SW 1271 (cell line): ENCODE measurements around the gene CAPN6.

ENCODE experiments used
- DNase-seq, 2 experiments: peaks; one replicate each; lab custom pipeline; 2025; lab: John Stamatoyannopoulos, UW

Gene CAPN6, protein sequence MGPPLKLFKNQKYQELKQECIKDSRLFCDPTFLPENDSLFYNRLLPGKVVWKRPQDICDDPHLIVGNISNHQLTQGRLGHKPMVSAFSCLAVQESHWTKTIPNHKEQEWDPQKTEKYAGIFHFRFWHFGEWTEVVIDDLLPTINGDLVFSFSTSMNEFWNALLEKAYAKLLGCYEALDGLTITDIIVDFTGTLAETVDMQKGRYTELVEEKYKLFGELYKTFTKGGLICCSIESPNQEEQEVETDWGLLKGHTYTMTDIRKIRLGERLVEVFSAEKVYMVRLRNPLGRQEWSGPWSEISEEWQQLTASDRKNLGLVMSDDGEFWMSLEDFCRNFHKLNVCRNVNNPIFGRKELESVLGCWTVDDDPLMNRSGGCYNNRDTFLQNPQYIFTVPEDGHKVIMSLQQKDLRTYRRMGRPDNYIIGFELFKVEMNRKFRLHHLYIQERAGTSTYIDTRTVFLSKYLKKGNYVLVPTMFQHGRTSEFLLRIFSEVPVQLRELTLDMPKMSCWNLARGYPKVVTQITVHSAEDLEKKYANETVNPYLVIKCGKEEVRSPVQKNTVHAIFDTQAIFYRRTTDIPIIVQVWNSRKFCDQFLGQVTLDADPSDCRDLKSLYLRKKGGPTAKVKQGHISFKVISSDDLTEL

DNA sequence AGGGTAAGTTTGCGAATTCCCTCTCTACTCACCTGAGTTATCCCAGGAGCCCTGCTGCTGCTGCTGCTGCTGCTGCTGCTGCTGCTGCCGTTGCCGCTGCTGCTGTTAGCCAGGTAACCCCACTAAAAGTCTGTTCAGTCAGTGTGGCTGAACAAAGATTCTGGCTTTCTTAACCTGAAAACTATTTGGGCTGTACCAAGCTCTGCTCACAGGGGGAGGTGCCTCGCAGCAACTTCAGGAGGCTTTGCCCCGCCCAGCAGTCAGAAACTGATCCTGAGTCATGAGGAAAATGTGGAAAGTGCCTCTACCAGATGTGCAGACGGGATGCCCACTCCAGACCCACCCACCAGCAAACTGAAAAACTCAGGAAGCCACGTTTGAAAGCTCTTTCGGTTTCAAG lies at the start of gene CAPN6:
Gene CAPN6, minus strand, starts transcription at position 145 of the 400 bp plus-strand sequence. CDS start 6,547 bp downstream, outside the sequence.
- DNase-seq = no peak

DNA sequence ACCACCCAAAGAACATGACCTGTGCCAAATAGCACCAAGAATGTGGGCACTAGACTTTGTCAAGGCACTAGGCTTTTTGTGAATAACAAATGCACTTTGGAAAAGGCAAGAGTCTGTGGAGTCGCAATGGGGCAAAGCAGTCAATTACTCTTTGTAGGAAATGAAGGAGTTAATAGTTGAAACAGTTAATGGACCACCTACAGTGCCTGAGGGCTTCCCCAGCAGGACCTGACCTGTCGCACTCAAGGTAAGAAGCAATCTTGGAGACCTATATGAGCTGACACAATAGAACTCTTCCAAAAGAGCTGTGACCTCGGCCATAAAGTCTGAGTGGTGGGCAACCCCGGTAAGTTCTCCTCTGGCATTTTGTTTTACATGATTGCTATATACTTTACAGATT lies 49.2 kb upstream of the CAPN6 start:
- no peak for DNase-seq

DNA sequence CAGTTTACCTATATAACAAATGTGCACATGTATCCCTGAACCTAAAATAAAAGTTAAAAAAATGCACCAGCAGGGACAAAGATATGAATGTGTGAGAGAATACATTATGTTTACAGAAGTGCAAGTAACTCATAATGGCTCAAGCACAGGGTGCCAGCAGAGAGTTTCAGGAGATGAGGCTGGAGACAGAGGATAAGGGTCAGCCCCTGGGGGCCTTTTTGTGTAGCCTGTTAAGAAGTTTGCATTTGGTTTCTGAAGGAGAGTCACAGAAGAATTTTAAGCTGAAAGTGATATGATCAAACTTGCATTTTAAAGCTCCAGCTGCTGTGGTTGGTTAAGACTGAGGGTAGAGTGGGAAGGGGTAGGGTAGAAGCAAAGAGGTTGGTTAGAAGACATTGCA lies 48.6 kb upstream of the CAPN6 start:
- no peak for DNase-seq

DNA sequence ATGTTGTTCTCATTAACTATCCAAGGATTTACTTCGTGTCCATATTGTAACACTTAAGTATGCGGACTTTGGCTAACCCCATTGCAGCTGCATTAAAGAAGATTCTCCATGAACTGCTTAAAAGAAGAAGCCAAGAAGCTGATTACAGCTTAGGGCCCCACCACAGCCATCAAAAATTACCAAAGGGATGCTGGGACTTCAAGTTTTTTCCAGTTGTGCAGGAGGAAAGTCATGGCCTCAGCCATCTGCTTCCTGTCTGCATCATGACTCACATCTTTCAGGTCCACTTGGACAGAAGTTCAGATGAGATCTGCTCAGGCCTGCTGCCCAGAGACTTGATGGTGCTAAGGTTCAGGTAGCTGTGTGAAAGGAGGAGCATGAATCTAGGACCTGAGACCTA lies 38.8 kb upstream of the CAPN6 start:
- DNase-seq = no peak

DNA sequence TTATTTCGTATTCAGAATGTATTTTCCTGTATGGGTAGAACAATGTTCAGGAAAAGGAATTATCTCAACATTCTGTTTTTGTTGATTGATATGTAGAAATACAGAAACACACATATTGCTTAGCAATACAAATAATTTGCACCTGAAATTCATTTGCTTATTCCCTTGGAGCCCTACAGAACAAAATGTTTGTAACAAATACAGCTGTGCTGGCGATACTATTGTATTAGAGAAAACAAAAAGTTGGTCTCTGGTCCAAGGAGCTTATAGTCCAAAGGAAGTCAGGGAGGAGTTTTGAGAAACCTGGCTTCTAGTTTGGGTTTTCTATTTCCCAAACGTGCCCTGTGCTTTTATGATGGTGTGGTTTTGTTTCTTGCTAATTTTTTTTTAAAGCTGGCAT lies 37.8 kb upstream of the CAPN6 start:
- no peak for DNase-seq

DNA sequence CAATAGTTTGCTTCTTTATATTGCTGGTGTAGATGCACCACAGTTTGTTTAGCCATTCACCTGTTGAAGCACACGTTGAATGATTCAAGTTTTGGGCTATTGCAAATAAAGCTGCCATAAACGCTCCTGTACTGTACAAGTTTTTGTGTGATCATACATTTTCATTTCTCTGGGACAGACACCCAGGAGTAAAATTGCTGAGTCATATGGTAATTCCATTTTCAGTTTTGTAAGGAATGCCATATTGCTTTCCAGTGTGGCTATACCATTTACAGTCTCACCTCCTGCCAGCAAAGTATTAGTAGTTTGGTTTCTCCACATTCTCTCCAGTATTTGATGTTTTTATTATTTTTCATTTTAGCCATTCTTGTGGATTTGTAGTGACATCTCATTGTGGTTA lies 32.0 kb upstream of the CAPN6 start:
- no peak for DNase-seq

DNA sequence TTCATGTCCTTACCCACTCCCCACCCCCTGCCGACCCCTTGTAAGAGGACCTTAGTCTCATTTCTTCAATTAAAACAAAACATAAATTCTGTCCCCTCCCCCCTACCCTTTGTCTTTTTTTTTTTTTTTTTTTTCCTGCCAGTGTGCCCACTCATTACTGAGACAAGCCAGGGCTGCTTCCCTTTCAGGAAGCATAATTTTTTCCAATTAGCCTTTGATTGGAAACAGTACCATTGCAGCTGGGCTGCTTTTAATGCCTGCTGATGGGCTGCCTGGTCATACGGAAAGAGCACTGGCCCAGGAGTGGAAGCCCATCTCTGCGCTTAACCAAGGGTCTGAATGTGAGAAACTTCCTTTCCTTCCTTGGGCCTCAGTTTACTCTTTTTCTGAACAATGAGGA lies 18.6 kb upstream of the CAPN6 start:
- no peak for DNase-seq

DNA sequence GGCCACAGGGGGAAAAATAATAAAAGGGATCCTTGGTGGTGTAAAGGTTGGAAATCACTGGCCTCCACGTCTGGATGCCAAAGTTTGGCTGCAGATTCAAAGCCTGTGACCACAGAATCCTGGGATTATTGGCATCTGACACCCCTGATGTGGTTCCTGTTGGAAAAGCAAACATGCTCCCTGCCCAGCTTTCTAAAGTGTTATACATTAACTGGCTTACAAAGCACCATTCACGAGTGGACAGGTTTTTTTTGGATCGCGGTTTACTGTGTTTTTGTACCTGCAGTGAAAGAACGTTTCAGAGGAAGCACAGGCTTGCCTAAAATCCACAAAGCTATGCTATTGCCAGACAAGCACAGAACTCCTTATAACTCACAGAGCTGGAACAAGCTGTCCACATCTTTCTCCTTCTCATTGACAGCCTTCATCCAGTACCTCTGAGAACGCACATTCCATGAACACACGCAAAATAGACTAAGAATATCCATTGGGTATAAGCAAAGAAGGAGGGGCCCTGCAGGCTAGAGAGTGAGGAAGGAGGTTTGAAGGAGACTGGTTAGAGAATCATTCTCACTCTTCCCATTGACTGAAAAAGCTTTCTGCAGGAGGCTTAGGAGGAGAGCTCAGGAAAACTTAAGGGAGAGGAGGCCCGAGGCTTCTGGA lies 14.5 kb upstream of the CAPN6 start:
- no peak for DNase-seq

DNA sequence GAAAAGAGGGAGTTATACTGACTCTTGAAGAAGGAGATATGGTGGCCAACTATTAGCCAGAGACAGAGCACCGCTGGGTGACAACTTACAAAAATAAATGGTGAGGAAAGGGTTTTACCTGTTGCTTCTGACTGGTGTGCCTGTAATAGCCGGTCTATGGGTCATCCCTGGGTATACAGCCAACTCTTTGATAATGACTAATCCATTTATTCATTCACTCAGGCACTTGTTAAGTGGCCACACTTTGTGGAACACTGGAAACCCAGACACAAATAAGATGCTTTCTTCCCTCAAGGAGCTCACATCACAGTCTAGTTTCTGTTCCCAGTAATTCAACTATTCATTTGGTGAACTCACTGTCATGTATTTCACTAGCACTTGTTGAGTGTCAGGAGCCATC lies 13.2 kb upstream of the CAPN6 start:
- DNase-seq = no peak

DNA sequence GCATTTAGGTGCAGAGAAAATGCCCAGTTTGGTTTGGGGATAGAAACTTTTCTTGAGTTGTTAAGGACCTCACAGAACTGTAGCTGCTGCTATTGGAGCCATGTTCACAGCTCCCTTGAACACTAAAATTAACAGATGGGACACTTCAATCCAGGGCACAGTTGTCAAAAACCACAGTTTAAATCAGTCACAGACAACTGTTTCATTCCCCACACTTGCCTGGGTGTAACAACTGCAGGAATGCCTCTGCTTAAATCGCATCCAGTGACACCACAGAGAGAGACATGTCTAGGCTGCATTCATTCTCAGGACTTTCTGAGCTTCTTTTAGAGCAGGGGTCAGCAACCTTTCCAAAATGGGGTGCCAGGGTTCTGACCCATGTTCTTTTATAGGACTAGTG lies 12.7 kb upstream of the CAPN6 start:
- DNase-seq = no peak

DNA sequence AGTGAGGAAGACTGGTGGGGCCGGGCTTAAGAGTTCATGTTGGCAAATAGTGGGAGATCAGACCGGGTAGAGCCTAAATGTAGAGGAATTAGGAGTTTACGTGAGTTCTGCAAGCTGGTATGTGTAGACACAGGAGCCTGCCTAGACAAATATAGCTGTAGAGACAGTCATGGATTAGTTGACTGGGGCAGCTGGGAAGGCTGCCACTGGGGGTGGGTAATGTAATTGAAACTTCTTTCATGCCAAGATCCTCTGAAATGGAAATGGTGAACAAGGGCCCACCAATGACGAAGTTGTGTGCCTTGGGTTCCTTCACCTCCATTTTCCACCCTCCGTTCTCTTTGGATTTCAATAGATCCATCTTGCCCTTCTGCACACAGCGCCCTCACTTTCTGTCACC lies 11.9 kb upstream of the CAPN6 start:
- no peak for DNase-seq

DNA sequence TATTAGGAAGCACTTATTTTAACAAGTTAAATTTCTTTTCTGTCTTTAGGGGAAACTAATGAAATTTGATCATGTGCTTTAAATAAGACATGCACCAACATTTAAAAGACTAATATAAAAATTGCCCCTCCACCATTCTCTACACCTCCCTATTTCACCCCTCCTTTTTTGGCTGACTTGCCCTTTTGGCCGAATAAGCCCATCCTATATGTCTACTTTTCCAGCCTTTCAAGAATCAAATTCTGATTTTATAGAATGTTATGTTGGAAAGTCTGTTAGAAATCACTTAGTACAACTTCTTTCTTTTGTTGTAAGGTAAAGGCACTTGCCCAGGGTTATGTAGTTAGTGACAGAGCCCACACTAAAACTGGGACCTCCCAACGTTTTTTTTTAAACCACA lies 1.8 kb downstream of the CAPN6 start:
- DNase-seq = no peak

DNA sequence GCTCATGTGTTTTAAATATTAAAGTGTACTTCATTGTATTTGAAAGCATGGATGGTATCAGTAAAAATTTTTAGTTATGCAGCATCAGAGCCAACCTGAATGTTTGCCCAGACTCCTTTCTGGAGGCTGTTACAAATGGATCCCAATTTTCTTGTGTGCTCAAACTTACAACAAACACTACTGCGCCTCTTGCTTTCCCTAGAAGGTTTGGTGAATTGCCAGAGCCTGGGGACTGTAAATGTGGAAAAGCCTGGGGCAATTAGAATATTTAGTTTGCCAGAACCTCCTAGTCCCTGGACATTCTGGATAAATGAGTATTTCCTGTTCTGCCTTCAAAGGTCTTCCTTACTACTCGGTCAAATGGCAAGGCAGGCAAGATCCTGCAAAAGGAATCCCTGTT lies 4.8 kb downstream of the CAPN6 start:
- no peak for DNase-seq

DNA sequence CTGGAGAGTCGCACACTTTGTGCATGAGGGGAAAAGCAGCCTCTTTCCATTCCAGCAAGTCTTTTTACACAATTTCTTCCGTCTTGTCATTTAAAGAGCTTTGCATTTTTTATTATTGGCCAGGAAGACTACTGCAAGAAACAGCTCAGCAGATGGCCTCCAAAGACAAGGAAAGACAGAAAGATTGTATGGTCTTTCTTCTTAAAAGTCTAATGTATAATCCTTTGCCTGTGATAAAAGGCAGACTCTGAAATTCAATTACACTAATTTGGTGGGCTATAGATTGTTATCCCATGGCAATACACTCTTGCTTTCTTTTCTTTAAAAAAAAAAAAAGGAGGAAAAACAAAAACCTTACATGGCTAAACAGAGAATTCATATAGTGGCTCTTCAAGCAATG lies 5.9 kb downstream of the CAPN6 start:
- no peak for DNase-seq

DNA sequence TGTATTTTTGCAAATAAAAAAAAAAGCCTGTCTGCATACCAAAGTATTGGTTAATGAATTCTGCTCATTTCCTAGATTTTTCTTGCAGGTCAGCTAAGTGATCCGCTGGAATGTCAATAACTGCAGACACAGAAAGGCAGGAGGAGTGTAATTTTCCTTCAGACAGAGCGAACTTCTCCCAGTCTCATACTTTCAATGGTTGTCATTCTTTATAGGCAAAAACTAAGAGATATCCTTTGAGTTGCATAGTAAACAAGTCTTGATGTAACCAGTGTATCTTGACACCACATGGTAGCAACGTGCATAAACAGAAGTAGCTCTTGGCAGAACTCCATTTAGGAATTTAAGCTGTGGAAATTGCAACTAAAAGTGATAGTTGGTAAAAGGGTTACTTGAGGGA lies 8.2 kb downstream of the CAPN6 start:
- no peak for DNase-seq

DNA sequence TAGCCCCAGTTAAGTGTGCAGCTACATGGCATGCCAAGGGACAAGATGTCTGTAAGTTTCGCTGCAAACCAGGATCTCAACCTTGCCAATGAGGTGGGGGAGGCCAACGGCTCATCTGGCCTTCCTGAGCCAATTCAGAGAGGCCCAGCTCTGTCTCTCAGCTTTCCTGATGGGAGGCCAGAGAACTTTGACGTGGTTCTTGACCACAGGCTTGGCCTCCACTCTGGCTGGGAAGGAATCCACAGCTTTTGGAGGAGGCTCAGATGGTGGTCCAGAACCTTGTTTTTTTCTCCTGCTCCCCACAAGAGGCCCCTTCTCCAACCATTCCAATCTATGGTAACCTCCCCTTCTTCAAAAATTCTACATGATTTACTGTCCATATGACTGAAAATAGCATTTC lies 9.8 kb downstream of the CAPN6 start:
- no peak for DNase-seq

DNA sequence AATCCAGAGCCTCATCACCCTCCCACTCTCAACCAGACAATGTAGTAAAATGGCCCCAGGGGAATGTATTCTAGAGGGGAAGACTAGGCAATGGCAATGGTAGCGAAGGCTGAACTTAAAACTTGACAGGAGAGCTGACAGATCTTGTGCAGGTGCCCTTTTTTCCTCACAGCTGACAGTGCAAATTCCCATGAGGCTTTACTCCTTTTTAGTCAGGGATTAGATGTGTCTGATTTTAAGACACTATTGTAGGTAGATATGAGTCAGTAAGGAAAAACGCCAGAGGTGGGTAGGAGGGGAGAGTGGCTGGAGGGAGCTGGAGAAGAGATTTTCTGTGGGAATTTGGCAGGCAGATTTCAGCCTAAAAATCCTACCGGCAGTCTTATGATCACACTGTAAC lies 10.7 kb downstream of the CAPN6 start:
- DNase-seq = no peak

DNA sequence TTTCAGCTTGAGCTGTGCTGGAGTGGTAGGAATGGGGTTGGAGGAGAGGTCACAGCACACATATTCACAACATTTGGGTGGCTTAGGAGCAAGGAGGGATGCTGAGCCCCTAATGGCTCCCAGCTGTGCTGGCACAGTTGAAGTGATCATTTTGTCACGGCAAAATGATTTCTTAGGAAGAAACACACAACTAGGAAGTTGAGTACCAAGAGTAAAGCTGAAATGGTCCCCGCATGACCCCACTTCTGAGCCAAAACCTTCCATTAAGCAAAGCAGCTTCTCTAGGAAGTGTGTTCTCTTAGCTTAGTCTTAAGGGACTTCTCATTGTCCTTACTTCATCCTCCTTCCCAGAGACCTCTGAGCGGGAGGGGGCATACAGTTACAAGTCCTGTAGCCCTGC lies 12.6 kb downstream of the CAPN6 start:
- no peak for DNase-seq

DNA sequence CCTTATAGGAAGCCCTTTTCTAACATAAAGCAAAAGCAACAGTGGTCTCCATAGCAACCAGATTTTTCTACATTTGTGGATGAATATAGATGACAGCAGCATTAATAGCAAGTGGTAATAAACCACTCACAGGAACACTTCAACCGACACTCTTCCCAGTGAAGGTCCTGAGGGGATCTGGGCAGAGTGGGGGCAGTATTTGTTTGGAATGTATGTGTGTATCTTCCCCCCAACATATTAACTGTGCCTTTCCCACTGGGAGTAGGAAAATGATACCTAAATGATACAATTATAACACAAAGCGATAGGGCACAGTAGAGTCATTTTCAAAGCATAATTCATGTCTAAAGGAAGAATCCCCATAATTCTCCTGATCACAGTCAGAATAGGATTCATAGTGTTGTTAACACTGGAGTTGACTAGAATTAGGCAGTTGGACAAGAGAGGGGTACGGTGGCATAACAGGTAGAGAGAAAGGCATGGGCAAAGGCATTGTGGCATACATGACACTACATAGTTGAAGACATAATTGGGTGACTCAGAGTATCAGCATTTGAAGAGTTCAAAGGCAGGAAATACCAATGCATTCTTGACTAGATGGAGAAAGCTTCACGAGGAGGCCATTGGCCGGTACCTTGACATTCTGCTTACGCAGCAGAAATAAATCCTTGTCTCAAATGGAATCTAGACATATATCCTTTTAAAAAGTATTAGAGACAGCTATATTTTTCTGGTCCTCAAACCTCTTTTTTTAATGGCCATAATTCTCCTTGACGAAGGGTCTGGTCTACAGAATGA lies 15.2 kb downstream of the CAPN6 start:
- peak in 1 of 2 experiments; percentile 6 for DNase-seq

DNA sequence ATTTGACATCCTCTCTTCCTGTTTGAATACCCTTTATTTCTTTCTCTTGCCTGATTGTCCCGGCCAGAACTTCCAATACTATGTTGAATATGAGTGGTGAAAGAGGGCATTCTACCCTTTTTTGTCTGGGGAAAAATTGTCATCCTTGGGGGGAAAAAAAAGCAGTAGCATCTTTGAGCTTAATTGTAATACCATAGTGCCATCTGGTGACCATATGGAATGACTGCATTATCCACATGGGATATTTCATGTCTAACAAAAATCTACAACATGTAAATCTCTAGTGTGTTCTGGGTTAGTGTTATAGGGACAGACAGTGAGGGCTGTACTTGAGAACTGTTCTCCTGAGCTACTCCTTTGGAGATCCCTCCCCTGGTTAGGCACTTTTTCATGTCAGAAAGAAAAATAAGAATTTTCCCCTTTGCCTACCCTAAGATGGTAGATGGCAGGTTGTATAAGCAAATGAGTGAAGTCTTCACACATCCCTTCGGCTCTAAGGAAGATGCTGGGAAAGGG lies 26.0 kb downstream of the CAPN6 start:
- peak in 1 of 2 experiments; percentile 0 for DNase-seq

DNA sequence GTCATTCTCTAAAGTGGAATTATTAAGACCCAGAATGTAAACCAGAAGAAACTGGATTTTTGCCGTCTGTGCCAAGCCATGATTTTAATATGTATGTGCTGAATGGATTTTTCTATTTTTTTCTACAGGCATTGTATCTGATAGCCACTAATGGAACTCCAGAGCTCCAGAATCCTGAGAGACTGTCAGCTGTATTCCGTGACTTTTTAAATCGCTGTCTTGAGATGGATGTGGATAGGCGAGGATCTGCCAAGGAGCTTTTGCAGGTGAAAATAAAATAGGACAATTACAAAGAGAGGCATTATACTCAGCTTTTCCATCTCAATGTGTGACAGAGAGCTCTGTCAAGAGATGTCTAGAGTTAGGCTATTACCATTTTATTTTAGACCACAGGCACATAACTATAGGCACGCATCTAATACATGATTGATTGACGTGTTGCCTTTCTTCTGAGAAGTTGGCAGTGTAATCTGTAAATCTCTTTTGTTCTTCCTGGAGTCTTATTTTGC lies 53.9 kb downstream of the CAPN6 start:
- DNase-seq = no peak

DNA sequence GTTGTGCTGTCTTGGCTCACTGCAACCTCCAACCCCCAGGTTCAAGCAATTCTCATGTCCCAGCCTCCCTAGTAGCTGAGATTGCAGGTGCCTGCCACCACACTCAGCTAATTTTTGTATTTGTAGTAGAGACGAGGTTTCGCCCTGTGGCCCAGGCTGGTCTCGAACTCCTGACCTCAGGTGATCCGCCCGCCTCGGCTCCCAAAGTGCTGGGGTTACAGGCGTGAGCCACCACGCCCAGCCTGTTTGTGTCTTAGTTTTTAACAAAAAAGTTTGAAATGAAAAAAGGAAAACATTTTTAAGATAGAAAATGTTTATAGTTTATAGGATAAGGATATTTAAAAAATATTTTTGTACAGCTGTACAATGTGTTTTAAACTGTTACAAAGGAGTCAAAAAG lies 62.4 kb downstream of the CAPN6 start:
- no peak for DNase-seq
